Measurements from ENCODE around the gene PCED1B.

DNA sequence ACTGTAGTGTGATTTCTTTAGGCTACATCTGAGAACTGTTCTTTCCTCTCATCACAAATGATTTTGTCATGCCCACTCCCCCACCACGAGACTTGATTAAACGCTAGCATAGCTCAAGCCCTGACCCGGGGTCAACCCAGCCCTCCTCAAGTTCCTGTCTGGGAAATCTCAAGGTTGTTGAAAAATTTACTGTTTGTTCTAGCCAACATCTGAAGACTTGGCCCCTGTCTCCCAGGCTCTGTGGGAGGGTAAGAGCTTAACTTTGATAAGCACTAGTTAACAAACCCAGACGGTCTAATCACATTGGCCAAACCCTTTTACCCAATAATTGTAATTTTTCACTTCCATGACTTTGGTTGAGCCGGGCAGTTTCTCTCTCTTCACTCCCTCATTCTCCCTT lies 86.5 kb downstream of the PCED1B start:
- TF ChIP-seq, protein P1, sequence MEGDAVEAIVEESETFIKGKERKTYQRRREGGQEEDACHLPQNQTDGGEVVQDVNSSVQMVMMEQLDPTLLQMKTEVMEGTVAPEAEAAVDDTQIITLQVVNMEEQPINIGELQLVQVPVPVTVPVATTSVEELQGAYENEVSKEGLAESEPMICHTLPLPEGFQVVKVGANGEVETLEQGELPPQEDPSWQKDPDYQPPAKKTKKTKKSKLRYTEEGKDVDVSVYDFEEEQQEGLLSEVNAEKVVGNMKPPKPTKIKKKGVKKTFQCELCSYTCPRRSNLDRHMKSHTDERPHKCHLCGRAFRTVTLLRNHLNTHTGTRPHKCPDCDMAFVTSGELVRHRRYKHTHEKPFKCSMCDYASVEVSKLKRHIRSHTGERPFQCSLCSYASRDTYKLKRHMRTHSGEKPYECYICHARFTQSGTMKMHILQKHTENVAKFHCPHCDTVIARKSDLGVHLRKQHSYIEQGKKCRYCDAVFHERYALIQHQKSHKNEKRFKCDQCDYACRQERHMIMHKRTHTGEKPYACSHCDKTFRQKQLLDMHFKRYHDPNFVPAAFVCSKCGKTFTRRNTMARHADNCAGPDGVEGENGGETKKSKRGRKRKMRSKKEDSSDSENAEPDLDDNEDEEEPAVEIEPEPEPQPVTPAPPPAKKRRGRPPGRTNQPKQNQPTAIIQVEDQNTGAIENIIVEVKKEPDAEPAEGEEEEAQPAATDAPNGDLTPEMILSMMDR (IDR thresholded peaks at IDR 0.05; ENCODE audit: low read depth, low read length) = no peak
- TF ChIP-seq POLR2A (IDR thresholded peaks at IDR 0.05; ENCODE audit: extremely low read depth, insufficient read length) = no peak
